Measurements from ENCODE around the gene WNT3. TPM values are rescaled to one million over a fixed set of nuclear protein-coding genes. Genes with fewer than 3 reads are reported as not detected.

The WNT3 gene
- total and polyA plus RNA-seq, 10 of the 15 experiments (the other 5 are each of a cell fraction or from before 2014, with no cell fraction given): 0.01 to 0.03 TPM; not detected in 8

- Histone ChIP-seq H2AFZ (ENCODE audit: control insufficient read depth, low read depth, low read length) (no peak overlapping the region), H3K79me2 (ENCODE audit: control insufficient read depth, insufficient read depth, low read length) (no peaks in the 10 kb centered on the region), H3K36me3 (ENCODE audit: control insufficient read depth in 2 of 2, insufficient read depth in 2 of 2, low read length in 1 of 2) (peaks cover 0 to 9% of the 10 kb centered on the region in 2 experiments; a peak in 1 of 4 replicates), H3K4me1 (ENCODE audit: control insufficient read depth, insufficient read depth, low read length) (no peaks in the 10 kb centered on the region), H3K27me3 (replicated peaks in 1 of 2; ENCODE audit: control insufficient read depth in 2 of 2, insufficient read depth in 2 of 2, low read length in 1 of 2) (no peaks in the 10 kb centered on the region), H3K4me2 (ENCODE audit: control insufficient read depth, insufficient read depth) (no peak overlapping the region), H3K27ac (ENCODE audit: control insufficient read depth, insufficient read depth) (no peak overlapping the region), H3K4me3 (no peak overlapping the region), H3K9ac (ENCODE audit: control insufficient read depth, insufficient read depth, low read length) (no peak overlapping the region), H4K20me1 (ENCODE audit: control insufficient read depth, insufficient read depth) (no peaks in the 10 kb centered on the region), H3K9me3 (replicated peaks; ENCODE audit: control insufficient read depth, insufficient read depth, low read length) (no peaks in the 10 kb centered on the region)
- intact Hi-C loops (cut with micrococcal nuclease; ENCODE audit: unreplicated experiment): no loop called here
- no peak for FAIRE-seq
- BruUV-seq (replicated peaks): no TSS peak
- ATAC-seq: no peak
- ChIA-PET RAD21 (ENCODE audit: unreplicated experiment) (no interaction called here), CTCF (no interaction called here), POLR2A (no interaction called here), SMC1A (ENCODE audit: uncharacterized antibody, unreplicated experiment) (no interaction called here)
- DNase-seq (ENCODE audit: low read depth, low spot score): no peak
- 96% methylated on average over 1 of the region's 1 CpG for WGBS (ENCODE audit: insufficient coverage, insufficient replicate concordance, low lambda C conversion rate, missing lambda C conversion rate)
- in situ Hi-C loops (cut with MboI): no loop called here
- TF ChIP-seq BCLAF1 (IDR thresholded peaks at IDR 0.05): no peak
- no peak for TF ChIP-seq BCL11A (IDR thresholded peaks at IDR 0.05; ENCODE audit: low read depth, low read length)
- TF ChIP-seq REST (IDR thresholded peaks at IDR 0.05; ENCODE audit: low read depth, low read length): no peak
- no peak for TF ChIP-seq ZNF207 (IDR thresholded peaks at IDR 0.05; ENCODE audit: borderline replicate concordance)
- no peak for TF ChIP-seq JUND (IDR thresholded peaks at IDR 0.05; ENCODE audit: low read depth, low read length)
- no peak for TF ChIP-seq ZNF687 (IDR thresholded peaks at IDR 0.05)
- TF ChIP-seq ZNF384 (IDR thresholded peaks at IDR 0.05; ENCODE audit: borderline replicate concordance, low read depth, low read length): no peak
- TF ChIP-seq NFYA (IDR thresholded peaks at IDR 0.05; ENCODE audit: borderline replicate concordance, low read depth, low read length): no peak
- no peak for TF ChIP-seq EED (IDR thresholded peaks at IDR 0.05; ENCODE audit: low read depth)
- TF ChIP-seq TBL1XR1 (IDR thresholded peaks at IDR 0.05; ENCODE audit: low read depth, low read length): no peak
- no peak for TF ChIP-seq BCL3 (IDR thresholded peaks at IDR 0.05; ENCODE audit: borderline replicate concordance, insufficient read depth, low read depth, low read length, poor library complexity, severe bottlenecking)
Measured at GRCh38 chr17:46730679-46731078, 87.8 kb downstream of the WNT3 start.

All from GM12878 (cell line).